Stimulated activated CD8-positive, alpha-beta memory T cell treated with anti-CD3 and anti-CD28 coated beads, Interleukin-7, amount 100 ng/mL, for 24 hours (primary cell): Measurements from ENCODE around the gene NEGR1.
"Not testable (repeated sequence)": the region's sequence is repeated elsewhere in the genome, so short reads cannot be mapped to it uniquely, and the experiment has no call there.

ENCODE experiments used
- DNase-seq: peaks from one replicate; pipeline ENCODE4 v3.0.0-alpha.2; 2020; ENCODE audit warnings: low read depth

The NEGR1 gene

DNA sequence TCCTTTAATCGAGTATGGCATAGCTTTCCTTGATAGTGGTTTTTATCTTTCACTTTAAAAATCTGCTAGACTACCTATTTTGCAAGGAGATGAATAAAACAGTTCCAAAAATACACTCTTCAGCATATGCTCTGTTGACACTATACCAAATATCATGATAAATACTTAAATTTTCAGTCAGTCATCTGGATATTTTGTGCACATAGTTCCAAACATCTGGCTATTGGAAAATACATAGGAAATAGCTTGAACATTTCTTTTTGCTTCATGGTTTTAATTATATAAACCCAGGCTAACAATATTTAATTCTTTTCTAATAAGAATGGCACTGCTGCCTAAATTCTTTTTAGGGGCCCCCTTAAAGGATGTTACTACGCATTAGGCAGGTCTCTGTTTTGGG is 342.1 kb downstream of the NEGR1 start:
- no peak for DNase-seq

- DNase-seq: no peak
These were observed 351.8 kb downstream of the NEGR1 start for GRCh38 chr1:71930511-71930910.

DNA sequence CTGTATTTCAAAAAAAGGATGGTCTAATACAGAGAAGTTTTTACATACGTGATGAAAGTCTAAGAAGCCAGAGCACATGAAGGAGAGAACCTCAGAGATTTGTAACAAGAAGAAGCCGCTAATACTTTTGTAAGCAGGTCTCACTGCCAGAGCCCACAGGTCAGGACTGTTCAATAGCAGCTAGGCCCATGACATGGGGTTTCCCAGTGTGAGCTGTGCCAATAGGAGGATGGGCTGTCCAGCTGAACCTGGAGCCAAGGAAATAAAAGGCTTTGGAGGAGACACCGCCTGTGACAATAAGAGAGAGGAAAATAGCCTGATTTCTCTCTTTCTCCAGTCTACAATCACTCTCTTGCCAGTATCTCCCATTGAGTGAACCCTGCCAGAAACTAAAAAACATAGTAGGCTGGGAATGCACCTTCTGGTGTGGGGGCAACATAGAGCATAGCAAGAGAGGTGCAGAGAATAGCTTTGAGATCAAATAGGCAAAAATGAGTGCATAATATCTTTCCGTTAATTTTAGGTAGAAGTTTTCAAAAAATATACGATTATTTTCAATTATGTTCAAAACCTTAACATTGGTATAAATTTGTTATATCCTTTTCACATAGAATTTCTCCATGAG is 360.3 kb downstream of the NEGR1 start:
- no peak for DNase-seq

GRCh38 chr1:71921204-71921603 is 361.1 kb downstream of the NEGR1 start:
- DNase-seq: no peak

DNA sequence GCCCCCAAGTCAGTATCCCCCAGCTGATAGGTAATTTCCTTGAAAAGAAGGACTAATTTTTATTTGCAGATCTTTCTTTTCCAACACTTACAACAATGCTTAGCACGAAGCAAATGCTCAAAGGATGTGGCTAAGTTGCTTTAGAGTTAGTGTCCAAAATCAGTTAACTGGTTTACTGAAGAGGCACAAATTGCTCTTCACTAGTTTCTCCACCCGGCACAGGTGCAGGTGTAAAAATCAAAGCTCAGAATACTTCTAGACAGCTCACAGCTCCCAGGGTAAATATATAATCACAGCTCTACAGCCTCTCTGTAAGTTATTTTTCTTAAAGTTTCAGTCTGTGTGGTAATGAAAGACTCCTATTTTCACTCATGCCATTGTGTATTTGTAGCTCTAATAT is 361.8 kb downstream of the NEGR1 start:
- no peak for DNase-seq

GRCh38 chr1:71919811-71920509 is 362.4 kb downstream of the NEGR1 start:
- DNase-seq: no peak

- no peak for DNase-seq
These were observed 363.7 kb downstream of the NEGR1 start for GRCh38 chr1:71918630-71919029.

- no peak for DNase-seq
These were observed 365.4 kb downstream of the NEGR1 start for GRCh38 chr1:71916894-71917293.

GRCh38 chr1:71914626-71915025 is 367.7 kb downstream of the NEGR1 start:
- DNase-seq: no peak

DNA sequence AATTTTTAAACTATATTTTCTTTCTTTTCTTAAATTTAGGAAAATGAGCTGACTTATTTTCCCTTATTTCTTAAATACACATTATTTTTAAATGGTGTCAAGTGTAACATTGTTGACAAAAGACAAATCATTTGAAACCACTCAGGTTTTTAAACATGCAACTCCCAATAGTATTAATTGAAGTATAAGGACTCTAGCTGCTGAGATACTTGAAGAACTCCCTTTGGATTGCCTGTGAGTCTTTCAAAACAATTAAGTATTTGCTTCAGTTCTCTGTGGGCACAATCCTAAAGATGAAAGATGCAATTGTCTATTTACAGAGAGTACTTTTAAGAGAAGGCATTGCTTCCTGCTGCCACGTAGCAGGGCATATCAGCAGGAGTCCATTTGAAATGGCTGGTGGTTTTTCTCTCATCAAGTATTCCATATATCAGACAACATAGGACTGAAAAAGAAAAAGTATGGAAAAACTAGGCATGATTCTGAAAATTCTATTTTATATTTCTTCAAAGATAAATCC is 373.4 kb downstream of the NEGR1 start:
- no peak for DNase-seq

GRCh38 chr1:71908303-71908702 is 374.0 kb downstream of the NEGR1 start:
- DNase-seq: no peak

- DNase-seq: no peak
These were observed 382.5 kb downstream of the NEGR1 start for GRCh38 chr1:71899881-71900280.

GRCh38 chr1:71888166-71888565 is 394.2 kb downstream of the NEGR1 start:
- not testable (repeated sequence) for DNase-seq

DNA sequence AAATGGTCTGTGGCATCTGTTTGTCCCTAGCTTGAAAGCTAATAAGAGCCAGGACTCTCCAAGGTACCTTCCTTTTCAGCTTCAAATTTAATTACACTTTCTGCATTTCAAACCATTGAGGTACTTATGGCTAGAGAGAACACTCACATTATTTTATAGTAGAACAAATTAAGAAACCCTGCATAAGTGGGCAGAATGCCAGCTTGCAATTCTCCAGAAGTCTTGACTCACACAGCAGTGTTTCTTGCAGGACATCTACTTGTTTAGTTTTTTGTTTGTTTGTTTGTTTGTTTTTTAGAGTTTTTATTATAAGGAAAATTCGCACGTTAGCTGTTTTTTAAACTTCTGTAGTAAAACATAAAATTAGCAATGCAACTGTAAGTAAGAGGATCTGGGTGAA is 397.2 kb downstream of the NEGR1 start:
- DNase-seq: no peak

GRCh38 chr1:71882637-71883036 is 399.7 kb downstream of the NEGR1 start:
- no peak for DNase-seq

DNA sequence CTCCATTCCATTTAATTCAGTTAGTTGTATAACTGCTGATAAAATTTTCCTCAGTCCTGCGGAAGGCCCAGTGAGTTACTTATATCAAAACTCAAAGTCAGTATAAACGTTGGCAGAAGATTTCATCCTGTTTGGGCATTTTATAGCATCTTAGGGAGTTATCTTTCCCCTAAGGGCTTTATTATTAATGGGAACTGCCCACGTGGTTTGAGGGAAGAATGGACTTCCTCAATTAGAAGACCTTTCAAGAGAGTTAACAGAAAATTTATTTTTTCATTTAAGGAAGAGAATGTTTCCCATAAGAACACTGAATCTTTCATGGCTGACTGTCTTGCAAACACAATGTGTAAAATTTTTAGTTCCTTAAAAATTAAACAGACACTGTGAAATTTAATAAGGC is 400.1 kb downstream of the NEGR1 start:
- DNase-seq: no peak

GRCh38 chr1:71881611-71882010 is 400.7 kb downstream of the NEGR1 start:
- DNase-seq: no peak

GRCh38 chr1:71869326-71869725 is 413.0 kb downstream of the NEGR1 start:
- DNase-seq: no peak

DNA sequence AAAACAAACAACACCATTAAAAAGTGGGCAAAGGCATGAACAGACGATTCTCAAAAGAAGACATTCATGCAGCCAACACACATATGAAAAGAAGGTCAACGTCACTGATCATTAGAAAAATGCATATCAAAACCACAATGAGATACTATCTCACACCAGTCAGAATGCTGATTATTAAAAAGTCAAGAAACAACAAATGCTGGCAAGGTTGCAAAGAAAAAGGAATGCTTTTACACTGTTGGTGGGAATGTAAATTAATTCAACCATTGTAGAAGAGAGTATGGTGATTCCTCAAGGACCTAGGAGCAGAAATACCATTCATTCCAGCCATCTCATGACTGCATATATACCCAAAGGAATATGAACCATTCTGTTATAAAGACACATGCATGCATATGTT is 419.6 kb downstream of the NEGR1 start:
- DNase-seq: no peak

GRCh38 chr1:71861022-71861421 is 421.3 kb downstream of the NEGR1 start:
- DNase-seq: no peak

DNA sequence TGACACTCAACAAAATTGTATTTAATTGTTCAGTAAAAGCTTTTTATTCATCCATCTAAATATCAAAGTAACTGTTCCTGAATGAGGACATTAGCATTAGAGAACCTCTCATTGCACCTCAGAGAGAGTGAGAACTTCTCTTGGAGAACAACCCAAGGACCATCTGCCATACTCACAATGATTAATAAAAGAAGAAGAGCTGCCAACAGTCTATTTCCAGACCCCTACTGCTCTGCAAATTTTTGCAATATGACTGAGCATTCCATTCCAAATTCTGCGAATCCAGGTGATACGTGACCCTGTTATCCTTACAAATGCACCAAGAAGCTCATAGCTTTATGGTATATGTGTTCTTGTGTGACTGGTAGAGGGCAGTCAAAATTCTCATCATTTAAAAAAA is 422.5 kb downstream of the NEGR1 start:
- DNase-seq: no peak

DNA sequence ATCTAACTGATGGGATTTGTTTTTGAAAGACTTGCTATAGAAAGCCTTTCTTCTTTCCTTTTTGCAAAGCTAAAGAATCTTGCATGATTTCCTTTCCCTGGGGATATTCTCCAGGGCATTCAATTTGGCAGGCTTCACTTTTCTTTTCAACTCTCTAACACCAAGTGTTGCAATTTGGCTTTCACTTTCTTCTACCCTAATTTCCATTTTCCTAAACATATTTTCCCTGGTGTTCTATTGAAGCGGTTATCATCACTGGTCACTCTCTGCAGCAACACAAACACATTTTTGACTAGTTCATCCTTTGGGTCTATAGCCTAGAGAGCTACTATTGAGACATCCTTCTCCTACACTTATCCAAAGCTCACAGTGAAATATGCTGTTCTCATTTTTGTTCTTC is 424.5 kb downstream of the NEGR1 start:
- DNase-seq: no peak

DNA sequence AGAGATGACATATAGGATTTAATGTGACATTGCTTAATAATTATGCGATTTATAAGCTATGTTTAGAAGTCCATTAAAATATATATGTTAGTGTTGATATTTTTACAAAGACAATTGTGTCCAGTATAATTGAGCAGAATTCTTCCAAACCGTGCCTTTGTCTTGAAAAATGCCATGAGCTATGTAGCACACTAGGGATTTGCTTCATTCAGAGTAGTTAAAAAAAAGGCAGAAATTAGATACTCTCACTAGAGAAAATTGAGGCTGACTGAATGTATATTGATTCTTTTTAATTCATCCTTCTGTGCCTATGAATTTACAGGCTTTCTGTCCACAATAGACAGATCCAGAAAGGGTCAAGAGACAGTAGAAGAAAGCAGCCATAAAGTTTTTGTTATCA is 429.0 kb downstream of the NEGR1 start:
- no peak for DNase-seq

DNA sequence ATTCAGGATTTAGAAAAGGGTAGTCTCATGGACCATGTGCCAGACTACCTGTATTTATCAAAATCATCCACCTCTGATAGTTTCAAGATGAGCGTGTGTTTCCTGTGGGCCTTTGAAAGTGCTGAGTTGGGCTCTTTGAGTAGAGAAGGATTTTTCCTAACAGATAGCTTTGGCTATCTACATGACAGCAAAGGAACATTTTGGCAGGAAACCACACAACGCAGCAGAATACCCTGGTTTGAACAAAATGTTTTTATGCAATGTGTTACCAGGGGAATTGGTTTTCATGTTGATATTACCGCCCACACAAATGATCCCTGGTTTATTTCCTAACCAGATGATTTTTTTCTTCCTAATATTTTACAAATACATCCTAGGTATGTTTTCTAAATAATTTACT is 431.4 kb downstream of the NEGR1 start:
- DNase-seq: no peak
